Measurements from ENCODE around the gene SDF4.

The SDF4 gene

DNA sequence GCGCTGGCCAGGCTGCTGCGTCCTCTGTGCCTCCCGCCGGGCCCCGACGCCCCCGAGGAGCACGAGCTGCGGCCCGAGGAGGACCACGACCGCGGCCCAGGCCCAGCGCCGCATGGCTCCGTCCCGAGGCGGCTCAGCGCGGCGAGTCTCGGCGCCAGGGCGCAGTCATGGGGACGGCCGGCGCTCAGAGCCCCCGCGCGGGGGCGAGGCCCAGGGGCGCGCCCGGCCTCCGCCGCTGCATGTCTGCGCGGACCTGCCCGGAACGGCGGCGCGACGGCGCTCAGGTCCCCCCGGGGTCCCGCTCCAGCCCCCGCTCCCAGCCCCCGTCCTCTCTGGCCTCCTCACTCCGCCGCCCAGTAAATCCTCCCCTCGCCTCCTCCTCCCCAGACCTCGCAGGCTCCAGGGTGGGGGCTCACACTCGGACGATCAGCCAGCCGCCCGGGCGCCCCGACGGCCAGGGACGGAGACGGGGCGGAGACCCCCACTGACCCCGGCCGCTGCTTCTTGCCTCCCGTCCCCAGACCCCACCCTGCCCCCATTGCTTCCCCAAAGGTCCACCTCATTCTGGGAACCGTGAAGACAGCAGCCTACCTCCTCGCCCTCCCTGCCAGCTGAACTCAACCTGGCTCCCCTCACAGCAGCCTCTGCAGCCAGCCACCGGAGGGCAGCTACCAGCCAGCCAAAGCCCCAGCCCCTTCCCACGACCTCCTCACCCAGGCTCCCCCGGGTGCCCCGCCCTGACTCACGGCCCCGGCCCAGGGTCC, 15.0 kb upstream of the SDF4 start, which contains the start of gene C1QTNF12:
C1QTNF12 (minus strand) TSS at position 146 of the 764 bp plus-strand sequence; CDS start at position 114, 32 bp downstream.
- no peak within 1 kb of the TSS for H3K4me3 ChIP-seq (ENCODE audit: low read length)
- no peaks in the 10 kb centered on the region for H3K36me3 ChIP-seq (ENCODE audit: control insufficient read depth, insufficient read depth, low read length, severe bottlenecking)
- H3K9ac ChIP-seq (ENCODE audit: low read length): no peak within 1 kb of the TSS
- no peaks in the 10 kb centered on the region for H3K9me3 ChIP-seq (ENCODE audit: control insufficient read depth, low read length)
- no peaks in the 10 kb centered on the region for H3K27me3 ChIP-seq (replicated peaks; ENCODE audit: control insufficient read depth, insufficient read depth, low read length)
- no peak for DNase-seq (ENCODE audit: low read depth)
- H3K4me1 ChIP-seq (ENCODE audit: control insufficient read depth, insufficient read depth, low read length): no peaks in the 10 kb centered on the region

DNA sequence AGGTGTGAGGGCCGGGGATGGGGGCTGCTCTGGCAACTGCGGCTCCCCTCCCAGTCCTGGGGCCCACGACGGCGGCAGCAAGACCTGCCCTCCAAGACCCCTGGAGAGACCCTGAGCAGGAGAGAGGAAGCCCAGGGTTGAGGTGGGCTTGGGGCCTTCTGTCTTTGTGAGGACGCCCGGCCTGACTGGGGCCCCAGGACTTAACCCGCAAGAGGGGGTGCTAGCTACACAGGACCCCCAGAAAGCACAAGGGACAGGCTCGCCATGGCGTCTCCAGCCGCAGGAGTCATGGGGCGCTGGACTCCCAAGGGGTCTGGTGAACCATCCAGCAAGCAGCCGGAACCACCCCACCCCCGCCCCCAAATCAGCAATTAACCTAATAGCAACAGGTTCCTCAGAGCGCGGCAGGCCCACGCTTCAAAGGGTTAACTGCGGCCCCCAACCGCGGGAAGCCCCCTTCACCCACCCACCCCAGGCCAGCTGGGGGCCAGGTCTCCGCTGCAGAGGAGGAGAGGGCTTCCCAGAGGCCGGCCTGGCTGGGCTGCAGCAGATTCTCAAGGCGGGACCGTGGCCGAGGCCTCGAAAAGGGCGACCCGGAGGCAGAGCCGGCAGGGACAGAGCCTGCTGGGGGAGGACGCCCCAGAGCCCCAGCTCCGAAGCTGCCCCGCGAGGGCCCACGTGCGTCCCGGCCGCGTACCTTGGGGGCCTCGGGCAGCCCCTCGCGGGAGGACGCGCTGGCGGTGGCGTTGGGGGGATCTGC, 14.2 kb upstream of the SDF4 start:
- Histone ChIP-seq H3K9ac (ENCODE audit: low read length) (no peak overlapping the region), H3K36me3 (ENCODE audit: control insufficient read depth, insufficient read depth, low read length, severe bottlenecking) (no peaks in the 10 kb centered on the region), H3K4me3 (ENCODE audit: low read length) (no peak overlapping the region), H3K27me3 (replicated peaks; ENCODE audit: control insufficient read depth, insufficient read depth, low read length) (no peaks in the 10 kb centered on the region), H3K4me1 (ENCODE audit: control insufficient read depth, insufficient read depth, low read length) (no peaks in the 10 kb centered on the region), H3K9me3 (ENCODE audit: control insufficient read depth, low read length) (no peaks in the 10 kb centered on the region)
- no peak for DNase-seq (ENCODE audit: low read depth)

DNA sequence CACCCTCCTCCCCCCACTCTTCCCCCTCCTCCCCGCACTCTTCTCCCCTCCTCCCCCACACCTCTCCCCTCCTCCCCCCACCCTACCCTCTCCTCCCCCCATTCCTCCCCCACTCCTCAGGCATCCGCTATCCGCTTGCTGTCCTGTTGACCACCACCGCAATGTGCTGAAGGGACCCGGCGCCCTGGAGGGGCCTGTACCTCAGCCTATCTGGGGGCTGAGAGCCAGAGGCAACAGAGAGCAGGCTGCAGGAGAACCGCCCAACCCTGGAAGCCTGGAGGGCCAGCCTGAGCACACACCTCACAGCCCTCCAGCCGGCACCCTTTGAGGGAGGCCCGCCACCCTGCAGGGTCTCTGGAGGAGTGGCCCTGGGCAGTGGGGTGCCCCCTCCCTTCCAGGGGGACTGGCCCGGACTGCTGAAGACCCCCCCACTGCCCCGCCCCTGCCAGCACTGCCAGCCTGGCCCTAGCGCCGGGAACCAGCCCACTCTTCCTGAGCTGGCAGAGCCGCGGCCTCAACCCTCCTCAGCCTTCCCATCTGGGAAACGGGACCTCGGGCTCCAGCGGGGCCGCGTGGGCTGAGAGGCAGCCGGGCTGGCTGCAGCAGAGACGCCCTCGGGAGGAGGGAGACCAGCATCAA, 13.5 kb upstream of the SDF4 start:
- no peak overlapping the region for H3K9ac ChIP-seq (ENCODE audit: low read length)
- no peaks in the 10 kb centered on the region for H3K27me3 ChIP-seq (replicated peaks; ENCODE audit: control insufficient read depth, insufficient read depth, low read length)
- no peak for DNase-seq (ENCODE audit: low read depth)
- no peak overlapping the region for H3K4me3 ChIP-seq (ENCODE audit: low read length)
- H3K4me1 ChIP-seq (ENCODE audit: control insufficient read depth, insufficient read depth, low read length): no peaks in the 10 kb centered on the region
- no peaks in the 10 kb centered on the region for H3K36me3 ChIP-seq (ENCODE audit: control insufficient read depth, insufficient read depth, low read length, severe bottlenecking)
- no peaks in the 10 kb centered on the region for H3K9me3 ChIP-seq (ENCODE audit: control insufficient read depth, low read length)

DNA sequence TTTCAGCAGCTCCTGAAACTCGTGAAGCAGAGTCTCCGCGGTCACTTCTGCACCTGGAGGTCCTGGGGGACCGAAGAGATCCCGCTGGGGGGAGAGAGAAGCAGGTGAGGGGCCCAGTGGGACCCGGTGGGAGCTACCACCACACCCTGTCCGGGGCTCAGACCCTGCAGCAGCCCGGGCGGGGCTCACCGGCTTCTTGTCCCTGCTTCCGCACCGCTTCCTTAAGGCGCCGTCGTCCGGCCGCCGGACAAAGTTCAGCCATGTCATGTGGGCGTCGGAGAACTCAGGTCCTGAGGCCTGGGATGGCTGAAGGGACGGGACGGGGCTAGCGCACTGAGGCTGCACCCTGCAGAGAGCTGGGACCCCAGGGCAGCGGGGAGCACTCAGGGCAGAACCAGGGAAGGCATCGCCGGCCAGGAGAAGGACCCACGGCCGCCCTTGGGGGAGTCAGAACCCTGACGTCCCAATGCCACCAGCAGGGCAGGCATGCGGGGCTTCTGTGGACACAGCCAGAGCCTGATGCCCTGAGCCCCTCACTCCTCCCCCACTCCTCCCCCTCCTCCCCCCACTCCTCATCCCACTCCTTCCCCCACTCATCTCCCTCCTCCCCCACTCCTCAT, 12.5 kb upstream of the SDF4 start:
- Histone ChIP-seq H3K4me3 (ENCODE audit: low read length) (no peak overlapping the region), H3K27me3 (replicated peaks; ENCODE audit: control insufficient read depth, insufficient read depth, low read length) (peaks cover 1% of the 10 kb centered on the region), H3K9me3 (ENCODE audit: control insufficient read depth, low read length) (no peaks in the 10 kb centered on the region), H3K36me3 (ENCODE audit: control insufficient read depth, insufficient read depth, low read length, severe bottlenecking) (no peaks in the 10 kb centered on the region), H3K9ac (ENCODE audit: low read length) (no peak overlapping the region), H3K4me1 (ENCODE audit: control insufficient read depth, insufficient read depth, low read length) (no peaks in the 10 kb centered on the region)
- DNase-seq (ENCODE audit: low read depth): no peak

DNA sequence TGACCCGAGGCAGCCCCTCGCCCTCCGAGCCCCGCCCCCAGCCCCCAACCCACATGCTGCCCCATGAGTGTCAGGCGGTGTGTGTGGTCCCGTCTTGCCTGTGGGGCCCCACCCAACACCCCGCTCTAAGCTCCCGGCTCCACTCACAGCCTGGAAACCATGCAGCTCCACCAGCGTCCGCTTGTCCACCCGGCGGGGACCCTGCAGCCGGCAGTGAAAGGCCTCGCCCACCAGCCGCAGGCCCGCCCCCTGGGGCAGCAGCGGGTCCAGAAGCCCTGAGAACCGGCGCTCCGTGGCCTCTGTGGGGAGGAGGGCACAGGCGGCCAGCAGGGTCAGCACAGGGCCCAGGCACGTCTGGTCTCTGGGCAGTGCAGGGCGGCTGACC, 12.0 kb upstream of the SDF4 start:
- no peak for DNase-seq (ENCODE audit: low read depth)

DNA sequence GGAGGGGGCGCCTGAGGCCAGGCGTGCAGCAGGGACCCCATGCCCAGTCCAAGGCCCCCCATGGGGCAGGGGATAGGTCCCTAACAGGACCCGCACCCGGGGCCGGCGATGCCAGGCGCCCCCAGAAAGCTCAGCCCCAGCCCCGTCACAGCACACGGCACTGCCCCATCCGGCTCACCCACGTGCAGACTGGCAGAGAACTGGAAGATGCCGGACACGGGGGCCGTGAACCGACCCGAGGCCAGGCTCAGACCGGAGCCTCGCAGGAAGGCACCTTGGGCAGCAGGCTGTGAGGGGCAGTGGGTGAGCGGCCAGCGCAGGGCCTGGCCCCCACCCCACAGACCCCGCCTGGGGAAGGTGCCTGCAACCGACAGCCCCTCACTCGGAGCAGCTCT, 11.5 kb upstream of the SDF4 start:
- no peak for DNase-seq (ENCODE audit: low read depth)
- Histone ChIP-seq H3K36me3 (ENCODE audit: control insufficient read depth, insufficient read depth, low read length, severe bottlenecking) (no peaks in the 10 kb centered on the region), H3K9me3 (ENCODE audit: control insufficient read depth, low read length) (no peaks in the 10 kb centered on the region), H3K27me3 (replicated peaks; ENCODE audit: control insufficient read depth, insufficient read depth, low read length) (peaks cover 12% of the 10 kb centered on the region), H3K9ac (ENCODE audit: low read length) (no peak overlapping the region), H3K4me3 (ENCODE audit: low read length) (no peak overlapping the region), H3K4me1 (ENCODE audit: control insufficient read depth, insufficient read depth, low read length) (no peaks in the 10 kb centered on the region)

More for the DNA sequence above, 12.0 kb upstream of the SDF4 start:
- H3K27me3 ChIP-seq (replicated peaks; ENCODE audit: control insufficient read depth, insufficient read depth, low read length): peaks cover 6% of the 10 kb centered on the region
- no peak overlapping the region for H3K4me3 ChIP-seq (ENCODE audit: low read length)
- H3K4me1 ChIP-seq (ENCODE audit: control insufficient read depth, insufficient read depth, low read length): no peaks in the 10 kb centered on the region
- no peaks in the 10 kb centered on the region for H3K36me3 ChIP-seq (ENCODE audit: control insufficient read depth, insufficient read depth, low read length, severe bottlenecking)
- no peak overlapping the region for H3K9ac ChIP-seq (ENCODE audit: low read length)
- no peaks in the 10 kb centered on the region for H3K9me3 ChIP-seq (ENCODE audit: control insufficient read depth, low read length)

DNA sequence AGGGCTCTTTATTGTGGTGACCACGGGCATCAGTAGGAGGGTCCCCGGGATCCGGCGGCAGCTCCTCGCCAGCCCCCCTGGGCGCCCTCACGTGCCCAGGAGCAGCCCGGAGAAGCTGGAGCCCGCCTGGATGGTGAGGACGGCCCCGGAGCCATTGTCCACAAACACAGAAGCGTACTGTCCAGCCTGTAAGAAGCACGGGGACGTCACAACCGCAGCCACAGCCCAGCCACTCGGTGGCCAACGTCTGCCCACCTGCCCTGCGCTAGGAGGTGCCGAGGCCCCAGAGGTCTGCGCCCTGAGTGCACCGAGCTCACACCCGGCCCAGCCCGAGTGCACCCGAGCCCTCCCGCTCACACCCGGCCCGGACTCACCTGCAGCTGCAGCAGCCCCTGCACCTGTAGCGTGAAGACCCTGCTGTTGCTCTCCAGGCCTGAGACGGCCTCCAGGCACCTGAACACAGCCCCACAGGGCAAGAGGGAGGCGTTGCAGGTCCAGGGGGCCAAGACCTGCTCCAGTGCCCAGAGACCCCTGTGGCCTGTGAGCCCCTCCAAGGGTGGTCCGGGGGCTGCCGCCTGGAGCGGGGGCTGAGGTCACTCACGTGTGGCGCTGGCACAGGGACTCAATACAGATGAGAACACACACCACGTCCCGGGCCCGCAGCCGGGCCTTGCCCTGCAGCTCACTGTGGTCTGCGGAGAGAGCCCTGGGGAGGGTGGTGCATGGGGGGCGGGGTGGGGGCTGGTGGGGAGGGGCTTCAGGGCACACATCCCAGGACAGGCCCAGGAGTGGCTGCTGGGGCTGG, 10.9 kb upstream of the SDF4 start:
- H3K9ac ChIP-seq (ENCODE audit: low read length): no peak overlapping the region
- H3K9me3 ChIP-seq (ENCODE audit: control insufficient read depth, low read length): no peaks in the 10 kb centered on the region
- H3K27me3 ChIP-seq (replicated peaks; ENCODE audit: control insufficient read depth, insufficient read depth, low read length): peaks cover 14% of the 10 kb centered on the region
- H3K4me1 ChIP-seq (ENCODE audit: control insufficient read depth, insufficient read depth, low read length): no peaks in the 10 kb centered on the region
- H3K36me3 ChIP-seq (ENCODE audit: control insufficient read depth, insufficient read depth, low read length, severe bottlenecking): no peaks in the 10 kb centered on the region
- H3K4me3 ChIP-seq (ENCODE audit: low read length): no peak overlapping the region
- no peak for DNase-seq (ENCODE audit: low read depth)

DNA sequence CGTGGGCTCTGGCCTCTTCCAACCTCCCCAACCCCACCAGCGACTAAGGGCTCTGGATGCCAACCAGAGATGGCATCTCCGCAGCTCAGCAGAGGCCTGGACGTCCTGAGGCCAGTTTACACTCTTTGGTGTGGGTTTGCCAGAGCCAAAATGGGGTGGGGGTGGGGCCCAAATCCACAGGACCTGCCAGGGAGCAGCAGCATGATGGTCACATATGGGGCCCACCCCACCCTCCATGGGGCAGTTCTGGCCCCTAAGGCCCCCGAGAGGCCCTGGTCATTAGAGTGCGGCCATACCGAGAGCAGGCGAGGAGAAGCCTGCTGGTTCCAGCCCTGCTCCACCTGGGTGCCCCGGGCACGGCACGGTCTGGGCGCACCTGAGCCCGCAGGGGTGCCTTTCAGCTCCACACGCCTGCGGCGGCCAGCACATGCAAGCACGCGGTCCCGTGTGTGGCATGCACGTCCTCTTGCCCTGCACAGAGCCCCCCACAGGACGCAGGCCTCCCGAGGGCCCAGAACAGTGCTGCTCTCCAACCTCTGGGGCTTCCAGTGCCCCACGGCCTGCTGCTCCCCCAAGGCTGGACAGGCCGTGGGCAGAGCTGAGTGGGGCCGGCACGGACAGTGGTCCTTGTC, 9.9 kb upstream of the SDF4 start:
- H3K9me3 ChIP-seq (ENCODE audit: control insufficient read depth, low read length): no peaks in the 10 kb centered on the region
- peaks cover 14% of the 10 kb centered on the region for H3K27me3 ChIP-seq (replicated peaks; ENCODE audit: control insufficient read depth, insufficient read depth, low read length)
- no peak overlapping the region for H3K9ac ChIP-seq (ENCODE audit: low read length)
- DNase-seq (ENCODE audit: low read depth): no peak
- H3K36me3 ChIP-seq (ENCODE audit: control insufficient read depth, insufficient read depth, low read length, severe bottlenecking): no peaks in the 10 kb centered on the region
- H3K4me1 ChIP-seq (ENCODE audit: control insufficient read depth, insufficient read depth, low read length): no peaks in the 10 kb centered on the region
- H3K4me3 ChIP-seq (ENCODE audit: low read length): no peak overlapping the region

DNA sequence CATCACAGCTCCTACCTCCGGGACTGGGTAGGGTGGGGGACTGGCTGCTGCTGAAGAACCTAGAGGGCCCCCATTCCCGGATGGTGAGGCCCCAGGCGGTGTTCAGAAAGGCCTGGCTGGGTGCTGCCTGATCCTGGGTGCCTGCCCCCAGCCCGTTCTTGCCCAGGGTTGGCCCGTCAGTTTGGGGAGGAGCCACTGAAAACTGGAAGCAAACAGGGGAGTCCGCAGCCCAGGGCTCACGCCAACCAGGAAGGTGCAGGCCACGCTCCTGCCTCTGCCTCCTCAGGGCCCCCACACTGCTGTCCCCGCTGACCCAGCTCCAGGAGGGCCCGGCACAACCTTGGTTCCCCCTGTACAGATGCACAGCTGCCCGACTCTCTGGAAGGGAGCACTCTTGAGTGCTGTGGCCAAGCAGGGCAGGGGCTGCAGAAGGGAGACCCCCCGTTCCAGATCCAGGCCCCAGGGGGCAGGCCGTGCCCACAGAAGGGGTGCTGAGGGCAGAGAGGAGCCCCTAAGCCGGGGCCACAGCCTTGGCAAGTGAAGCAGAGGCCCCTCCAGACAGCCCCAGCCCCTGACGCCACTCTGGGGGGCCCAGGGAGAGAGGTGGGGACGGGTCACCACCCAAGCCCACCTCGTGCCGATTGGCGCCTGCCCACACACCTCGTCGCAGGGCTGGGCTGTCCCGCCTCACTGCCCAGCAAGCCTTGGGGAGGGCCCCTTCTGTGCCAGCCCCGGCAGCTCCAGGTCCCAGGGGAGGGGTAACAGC, 9.2 kb upstream of the SDF4 start:
- Histone ChIP-seq H3K36me3 (ENCODE audit: control insufficient read depth, insufficient read depth, low read length, severe bottlenecking) (no peaks in the 10 kb centered on the region), H3K4me1 (ENCODE audit: control insufficient read depth, insufficient read depth, low read length) (no peaks in the 10 kb centered on the region), H3K9me3 (ENCODE audit: control insufficient read depth, low read length) (no peaks in the 10 kb centered on the region), H3K4me3 (ENCODE audit: low read length) (no peak overlapping the region), H3K9ac (ENCODE audit: low read length) (no peak overlapping the region), H3K27me3 (replicated peaks; ENCODE audit: control insufficient read depth, insufficient read depth, low read length) (peaks cover 14% of the 10 kb centered on the region)
- no peak for DNase-seq (ENCODE audit: low read depth)

DNA sequence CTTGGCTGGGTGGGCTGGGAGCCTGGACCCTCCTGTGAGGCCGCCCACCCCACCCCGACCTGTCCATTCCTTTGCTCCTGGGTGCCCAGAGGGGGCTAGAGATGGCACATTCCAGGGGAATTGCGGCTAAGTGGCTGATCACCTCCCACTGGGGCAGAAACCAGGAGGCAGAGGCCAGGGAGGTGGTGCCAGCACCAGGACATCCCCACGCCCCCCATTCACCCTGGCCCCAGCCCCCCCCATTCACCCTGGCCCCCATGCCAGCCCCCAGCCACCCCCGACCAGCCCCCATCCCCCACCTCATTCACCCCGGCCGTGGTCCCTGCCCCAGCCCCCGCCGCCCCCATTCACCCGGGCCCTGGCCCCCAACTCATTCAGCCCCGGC, 8.5 kb upstream of the SDF4 start:
- H3K36me3 ChIP-seq (ENCODE audit: control insufficient read depth, insufficient read depth, low read length, severe bottlenecking): no peaks in the 10 kb centered on the region
- no peak overlapping the region for H3K4me3 ChIP-seq (ENCODE audit: low read length)
- H3K27me3 ChIP-seq (replicated peaks; ENCODE audit: control insufficient read depth, insufficient read depth, low read length): peaks cover 14% of the 10 kb centered on the region
- H3K4me1 ChIP-seq (ENCODE audit: control insufficient read depth, insufficient read depth, low read length): no peaks in the 10 kb centered on the region
- H3K9me3 ChIP-seq (ENCODE audit: control insufficient read depth, low read length): no peaks in the 10 kb centered on the region
- H3K9ac ChIP-seq (ENCODE audit: low read length): no peak overlapping the region
- no peak for DNase-seq (ENCODE audit: low read depth)
